Naive B cell (primary cell): ENCODE data around the gene TSGA10IP. TPM values are rescaled to one million over a fixed set of nuclear protein-coding genes. Genes with fewer than 3 reads are reported as not detected.
"Not testable (repeated sequence)": the region's sequence is repeated elsewhere in the genome, so short reads cannot be mapped to it uniquely, and the experiment has no call there.

ENCODE experiments used
- ATAC-seq, 2 donors: fragments of 150-1000 bp; cut with Tn5 transposase; 2 replicates each; pipeline ENCODE4 v1.10.0; 2021; ENCODE audit warnings: low read depth in 2 of 2, mild to moderate bottlenecking in 2 of 2, moderate library complexity in 2 of 2
- DNase-seq: peaks from one replicate; pipeline ENCODE4 v3.0.0; 2022
- H3K27ac Mint-ChIP-seq, 6 donors: one replicate each; pipeline ENCODE4 v1.8.0; 2020 to 2022; ENCODE audit warnings: mild to moderate bottlenecking in 6 of 6, mixed read lengths in 6 of 6, moderate library complexity in 5 of 6, inconsistent platforms in 2 of 6
- H3K27me3 Mint-ChIP-seq, 3 donors: one replicate each; pipeline ENCODE4 v1.8.0; 2021 to 2022; ENCODE audit warnings: mixed read lengths in 3 of 3, mild to moderate bottlenecking in 1 of 3
- H3K36me3 Mint-ChIP-seq, 2 donors: one replicate each; pipeline ENCODE4 v1.8.0; 2020 to 2022; ENCODE audit warnings: mixed read lengths in 2 of 2, inconsistent platforms in 1 of 2, mild to moderate bottlenecking in 1 of 2
- H3K4me1 Mint-ChIP-seq, 3 donors: one replicate each; pipeline ENCODE4 v1.8.0; 2020 to 2022; ENCODE audit warnings: mixed read lengths in 3 of 3, inconsistent platforms in 1 of 3, mild to moderate bottlenecking in 1 of 3, moderate library complexity in 1 of 3
- H3K4me3 Mint-ChIP-seq, 8 donors: one replicate each; pipeline ENCODE4 v1.8.0; 2020 to 2022; ENCODE audit warnings: mild to moderate bottlenecking in 8 of 8, mixed read lengths in 8 of 8, moderate library complexity in 8 of 8, inconsistent platforms in 2 of 8
- H3K9me3 Mint-ChIP-seq, 7 donors: one replicate each; pipeline ENCODE4 v1.8.0; 2020 to 2022; ENCODE audit warnings: mixed read lengths in 7 of 7, mild to moderate bottlenecking in 5 of 7, inconsistent platforms in 2 of 7, moderate library complexity in 1 of 7
- polyA plus RNA-seq, 6 donors: library from polyadenylated mRNA; unstranded; fragments of 300-500 nt; fragmentation: Illumina TruSeq; gene quantifications; one replicate each; pipeline ENCODE4 v1.2.3, GENCODE V29; 2021; ENCODE audit warnings: low read depth in 6 of 6

The TSGA10IP gene
- polyA plus RNA-seq, 6 donors from 2014 or later: not detected

- DNase-seq: no peak
- peak overlapping the region in 1 of 6 donors; percentile 44 for H3K27ac Mint-ChIP-seq
- peaks cover 0 to 15% (median 0%) of the 10 kb centered on the region in 3 donors for H3K27me3 Mint-ChIP-seq
- H3K4me1 Mint-ChIP-seq: peaks cover 7 to 18% (median 9%) of the 10 kb centered on the region in 3 donors
- no peaks in the 10 kb centered on the region for H3K9me3 Mint-ChIP-seq
- H3K4me3 Mint-ChIP-seq: no peak overlapping the region
- H3K36me3 Mint-ChIP-seq: no peaks in the 10 kb centered on the region
- no peak for ATAC-seq
These were observed 513 bp upstream of the TSGA10IP start for GRCh38 chr11:65944767-65945166.

DNA sequence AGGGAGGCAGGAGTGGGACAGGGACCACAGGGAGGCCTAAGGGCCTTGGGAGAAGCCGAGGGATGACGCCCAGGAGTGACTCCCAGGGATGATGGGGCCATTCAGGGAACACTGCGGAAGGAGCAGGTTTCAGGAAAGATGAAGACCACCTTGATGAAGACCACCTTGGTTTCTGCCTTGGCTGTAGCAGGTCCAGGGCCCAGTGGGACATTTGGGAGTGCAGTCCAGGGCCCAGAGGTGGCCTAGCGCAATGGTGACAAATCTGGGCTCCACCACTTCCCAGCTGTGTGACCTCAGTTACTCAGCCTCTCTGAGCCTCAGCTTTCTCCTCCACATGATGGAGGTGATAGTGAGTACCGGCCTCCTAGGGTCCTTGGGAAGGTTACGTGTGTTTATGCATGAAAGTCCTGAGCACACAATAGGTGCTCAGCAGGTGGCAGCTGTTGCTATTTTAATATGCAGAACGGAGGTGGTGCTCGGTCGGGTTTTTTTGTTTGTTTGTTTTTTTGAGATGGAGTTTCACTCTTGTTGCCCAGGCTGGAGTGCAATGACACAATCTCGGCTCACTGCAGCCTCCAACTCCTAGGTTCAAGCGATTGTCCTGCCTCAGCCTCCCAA lies 770 bp downstream of the TSGA10IP start:
- ATAC-seq: no peak

GRCh38 chr11:65946655-65947054 lies 1.4 kb downstream of the TSGA10IP start:
- ATAC-seq (no peak), DNase-seq (no peak)
- Mint-ChIP-seq H3K9me3 (no peaks in the 10 kb centered on the region), H3K4me1 (peaks cover under 1 to 3% (median 2%) of the 10 kb centered on the region in 3 donors), H3K36me3 (no peaks in the 10 kb centered on the region), H3K4me3 (no peak overlapping the region), H3K27me3 (peaks cover 0 to 15% (median 4%) of the 10 kb centered on the region in 3 donors), H3K27ac (no peak overlapping the region)

More for the DNA sequence above, 770 bp downstream of the TSGA10IP start:
- Mint-ChIP-seq H3K27ac (no peak overlapping the region), H3K27me3 (peaks cover 0 to 15% (median 3%) of the 10 kb centered on the region in 3 donors), H3K36me3 (no peaks in the 10 kb centered on the region), H3K9me3 (no peaks in the 10 kb centered on the region), H3K4me1 (peaks cover 6 to 9% (median 8%) of the 10 kb centered on the region in 3 donors), H3K4me3 (no peak overlapping the region)
- DNase-seq: no peak

GRCh38 chr11:65947133-65947532 lies 1.9 kb downstream of the TSGA10IP start:
- H3K27me3 Mint-ChIP-seq: peaks cover 0 to 15% (median 4%) of the 10 kb centered on the region in 3 donors
- no peak overlapping the region for H3K4me3 Mint-ChIP-seq
- DNase-seq (no peak), ATAC-seq (no peak)
- no peak overlapping the region for H3K27ac Mint-ChIP-seq
- H3K4me1 Mint-ChIP-seq: peaks cover 0 to 2% (median 0%) of the 10 kb centered on the region in 3 donors
- H3K9me3 Mint-ChIP-seq: no peaks in the 10 kb centered on the region
- no peaks in the 10 kb centered on the region for H3K36me3 Mint-ChIP-seq

GRCh38 chr11:65947603-65948125 lies 2.4 kb downstream of the TSGA10IP start:
- Mint-ChIP-seq H3K9me3 (no peaks in the 10 kb centered on the region), H3K4me1 (no peaks in the 10 kb centered on the region), H3K36me3 (no peaks in the 10 kb centered on the region), H3K4me3 (no peak overlapping the region), H3K27ac (no peak overlapping the region), H3K27me3 (peaks cover 0 to 15% (median 4%) of the 10 kb centered on the region in 3 donors)
- no peak for DNase-seq
- no peak for ATAC-seq

GRCh38 chr11:65950711-65951110 lies 5.4 kb downstream of the TSGA10IP start:
- ATAC-seq, H3K4me1 Mint-ChIP-seq, H3K4me3 Mint-ChIP-seq: not testable (repeated sequence)

DNA sequence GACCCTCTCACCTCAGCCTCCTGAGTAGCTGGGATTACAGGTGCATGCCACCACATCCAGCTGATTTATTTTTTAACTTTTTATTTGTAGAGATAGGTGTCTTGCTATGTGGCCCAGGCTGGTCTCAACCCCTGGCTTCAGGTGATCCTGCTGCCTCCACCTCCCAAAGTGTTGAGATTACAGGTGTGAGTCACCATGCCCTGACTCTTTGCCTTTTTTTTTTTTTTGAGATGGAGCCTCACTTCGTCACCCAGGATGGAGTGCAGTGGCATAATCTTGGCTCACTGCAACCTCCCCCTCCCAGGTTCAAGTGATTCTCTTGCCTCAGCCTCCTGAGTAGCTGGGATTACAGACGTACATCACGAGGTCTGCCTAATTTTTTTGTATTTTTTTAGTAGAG lies 6.4 kb downstream of the TSGA10IP start:
- not testable (repeated sequence) for H3K36me3 Mint-ChIP-seq, H3K9me3 Mint-ChIP-seq, H3K27ac Mint-ChIP-seq, DNase-seq, ATAC-seq, H3K4me1 Mint-ChIP-seq
- peaks cover 0 to 15% (median 4%) of the 10 kb centered on the region in 3 donors for H3K27me3 Mint-ChIP-seq
- peak overlapping the region in 1 of 8 donors; percentile 12 for H3K4me3 Mint-ChIP-seq

More at GRCh38 chr11:65950711-65951110, 5.4 kb downstream of the TSGA10IP start:
- H3K27me3 Mint-ChIP-seq: peaks cover 0 to 15% (median 4%) of the 10 kb centered on the region in 3 donors
- H3K9me3 Mint-ChIP-seq, H3K36me3 Mint-ChIP-seq, DNase-seq, H3K27ac Mint-ChIP-seq: not testable (repeated sequence)

- ATAC-seq (no peak), DNase-seq (no peak)
- Mint-ChIP-seq H3K9me3 (no peaks in the 10 kb centered on the region), H3K4me3 (peak overlapping the region in 1 of 8 donors; percentile 12), H3K4me1 (peaks cover 6 to 10% (median 9%) of the 10 kb centered on the region in 3 donors), H3K27me3 (peaks cover 0 to 14% (median 4%) of the 10 kb centered on the region in 3 donors), H3K36me3 (no peaks in the 10 kb centered on the region), H3K27ac (peak overlapping the region in 1 of 6 donors; percentile 42)
These were observed 6.8 kb downstream of the TSGA10IP start for GRCh38 chr11:65952052-65952521.

DNA sequence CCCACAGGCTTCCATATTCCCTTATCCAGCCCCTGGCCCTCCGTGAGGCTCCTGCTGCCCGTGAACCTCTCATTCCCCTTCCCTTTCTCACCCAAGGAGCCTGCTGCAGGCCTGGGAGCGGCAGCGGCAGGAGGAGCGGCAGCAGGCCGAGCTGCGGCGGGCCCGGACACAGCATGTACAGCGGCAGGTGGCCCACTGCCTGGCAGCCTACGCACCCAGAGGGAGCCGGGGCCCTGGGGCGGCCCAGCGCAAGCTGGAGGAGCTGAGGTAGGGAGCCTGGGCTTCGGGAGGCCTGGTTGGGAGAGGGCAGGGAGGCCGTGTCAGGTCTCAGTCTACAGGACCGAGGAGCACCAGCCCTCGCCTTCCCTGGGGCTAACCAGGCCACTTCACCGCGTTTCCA lies 8.2 kb downstream of the TSGA10IP start:
- ATAC-seq: no peak
- no peak overlapping the region for H3K27ac Mint-ChIP-seq
- no peaks in the 10 kb centered on the region for H3K36me3 Mint-ChIP-seq
- no peak for DNase-seq
- peaks cover 17 to 24% (median 23%) of the 10 kb centered on the region in 3 donors for H3K4me1 Mint-ChIP-seq
- no peaks in the 10 kb centered on the region for H3K9me3 Mint-ChIP-seq
- no peak overlapping the region for H3K4me3 Mint-ChIP-seq
- peaks cover 0 to 4% (median 1%) of the 10 kb centered on the region in 3 donors for H3K27me3 Mint-ChIP-seq

GRCh38 chr11:65954771-65955170 lies 9.5 kb downstream of the TSGA10IP start:
- Mint-ChIP-seq H3K36me3 (no peaks in the 10 kb centered on the region), H3K27ac (no peak overlapping the region), H3K4me3 (peak overlapping the region in 1 of 8 donors; percentile 9), H3K27me3 (peaks cover 0 to 4% (median 0%) of the 10 kb centered on the region in 3 donors), H3K9me3 (no peaks in the 10 kb centered on the region), H3K4me1 (peaks cover 20 to 27% (median 25%) of the 10 kb centered on the region in 3 donors)
- no peak for DNase-seq
- ATAC-seq: no peak

- H3K27ac Mint-ChIP-seq: peak overlapping the region in 2 of 6 donors; percentile 62 to 76
These were observed 13.0 kb downstream of the TSGA10IP start for GRCh38 chr11:65958291-65958690.

DNA sequence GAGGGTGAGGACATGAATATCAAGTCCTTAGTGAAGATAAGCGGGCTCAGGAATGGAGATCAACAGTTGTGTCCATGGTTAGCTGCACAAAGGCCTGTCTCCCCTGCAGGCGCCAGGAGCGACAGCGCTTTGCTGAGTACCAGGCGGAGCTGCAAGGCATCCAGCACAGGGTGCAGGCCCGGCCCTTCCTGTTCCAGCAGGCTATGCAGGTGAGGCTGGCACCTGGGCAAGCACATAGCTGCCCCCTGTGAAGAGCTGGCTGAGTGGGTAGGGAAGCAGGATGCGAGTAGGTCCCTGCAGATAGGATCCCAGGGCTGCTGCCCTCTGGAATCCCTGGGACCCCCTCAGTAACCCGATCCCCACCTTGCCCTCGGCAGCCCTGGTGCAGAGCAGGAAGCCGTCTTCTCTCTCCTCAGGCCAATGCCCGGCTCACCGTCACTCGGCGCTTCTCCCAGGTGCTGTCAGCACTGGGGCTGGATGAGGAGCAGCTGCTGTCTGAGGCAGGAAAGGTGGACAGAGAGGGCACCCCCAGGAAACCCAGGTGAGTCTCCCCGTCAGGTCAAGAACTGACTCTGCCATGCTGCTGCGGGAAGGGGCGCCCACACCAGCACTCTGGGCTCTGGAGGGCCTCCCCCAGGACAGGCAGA lies 13.6 kb downstream of the TSGA10IP start:
- Mint-ChIP-seq H3K4me1 (peaks cover 49 to 52% (median 52%) of the 10 kb centered on the region in 3 donors), H3K27me3 (no peaks in the 10 kb centered on the region), H3K4me3 (peak overlapping the region in 5 of 8 donors; percentile 25 to 99 (median 66)), H3K36me3 (peaks cover 0 to 16% of the 10 kb centered on the region in 2 donors), H3K27ac (peak overlapping the region in 2 of 6 donors; percentile 10 to 76), H3K9me3 (no peaks in the 10 kb centered on the region)
- DNase-seq (no peak), ATAC-seq (no peak)

More at GRCh38 chr11:65958291-65958690, 13.0 kb downstream of the TSGA10IP start:
- Mint-ChIP-seq H3K4me3 (peak overlapping the region in 4 of 8 donors; percentile 38 to 72 (median 56)), H3K9me3 (no peaks in the 10 kb centered on the region), H3K4me1 (peaks cover 44 to 47% (median 46%) of the 10 kb centered on the region in 3 donors), H3K27me3 (no peaks in the 10 kb centered on the region), H3K36me3 (peaks cover 0 to 16% of the 10 kb centered on the region in 2 donors)
- DNase-seq: no peak
- no peak for ATAC-seq

GRCh38 chr11:65960824-65961266 lies 15.6 kb downstream of the TSGA10IP start:
- Mint-ChIP-seq H3K4me1 (peaks cover 59 to 64% (median 60%) of the 10 kb centered on the region in 3 donors), H3K36me3 (peaks cover 0 to 33% of the 10 kb centered on the region in 2 donors), H3K9me3 (no peaks in the 10 kb centered on the region), H3K27me3 (no peaks in the 10 kb centered on the region), H3K27ac (peak overlapping the region; percentile 98 to 99 (median 99)), H3K4me3 (peak overlapping the region; percentile 92 to 99 (median 98))
- DNase-seq (no peak), ATAC-seq (no peak)
